ENCODE data around the gene ALDH2.
"Not testable (repeated sequence)": the region's sequence is repeated elsewhere in the genome, so short reads cannot be mapped to it uniquely, and the experiment has no call there.

Gene ALDH2

GRCh38 chr12:111823891-111824290 is 57.2 kb downstream of the ALDH2 start:
- in situ Hi-C loops (cut with MboI; ENCODE audit: low sequenced_read_pairs) = loop anchor here (10.0 kb wide), 1 partner anchor 571 kb away; no protein-coding TSS in a partner anchor

DNA sequence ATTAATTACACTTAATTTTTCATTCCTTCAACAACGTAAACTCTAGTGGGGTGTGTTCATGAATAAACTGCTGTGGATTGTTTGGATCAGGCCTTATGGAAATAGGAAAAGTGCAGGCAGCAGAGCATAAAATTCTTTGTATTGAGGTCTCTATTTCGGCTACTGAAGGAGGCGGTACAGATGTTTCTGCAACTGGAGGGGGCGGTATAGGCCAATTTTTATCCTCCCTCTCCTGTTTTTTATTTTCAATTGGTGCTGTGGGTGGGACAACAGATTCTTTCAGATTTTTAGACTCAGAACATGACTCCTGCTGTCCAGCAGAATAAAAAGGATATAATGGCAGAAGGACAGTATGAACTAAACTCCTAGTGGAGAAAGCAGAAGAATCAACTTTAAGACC is 57.6 kb downstream of the ALDH2 start:
- in situ Hi-C loops (cut with MboI; ENCODE audit: low sequenced_read_pairs) = loop anchor here (10.0 kb wide), 1 partner anchor 570 kb away; no protein-coding TSS in a partner anchor

- in situ Hi-C loops (cut with MboI; ENCODE audit: low sequenced_read_pairs) = loop anchor here (10.0 kb wide), 1 partner anchor 569 kb away; no protein-coding TSS in a partner anchor
These were observed 58.8 kb downstream of the ALDH2 start for GRCh38 chr12:111825509-111825908.

DNA sequence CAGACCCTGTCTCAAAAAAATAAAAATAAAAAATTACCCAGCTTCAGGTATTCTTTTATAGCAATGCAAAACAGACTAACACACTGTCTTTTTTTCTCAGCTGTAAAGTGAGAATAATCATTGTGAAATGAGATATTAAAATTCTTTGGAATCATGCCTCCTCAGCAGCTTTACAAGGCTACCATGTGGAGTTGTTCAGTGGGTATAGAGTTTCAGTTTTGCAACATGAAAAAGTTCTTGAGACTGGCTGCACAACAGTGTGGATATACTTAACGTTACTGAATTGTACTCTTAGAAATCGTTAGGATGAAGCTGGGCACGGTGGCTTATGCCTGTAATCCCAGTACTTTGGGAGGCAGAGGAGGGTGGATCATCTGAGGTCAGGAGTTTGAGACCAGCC is 59.6 kb downstream of the ALDH2 start:
- in situ Hi-C loops (cut with MboI; ENCODE audit: low sequenced_read_pairs) = loop anchor here (10.0 kb wide), 1 partner anchor 568 kb away; no protein-coding TSS in a partner anchor

- in situ Hi-C loops (cut with MboI; ENCODE audit: low sequenced_read_pairs) = loop anchor here (10.0 kb wide), 1 partner anchor 568 kb away; no protein-coding TSS in a partner anchor
These were observed 60.3 kb downstream of the ALDH2 start for GRCh38 chr12:111826992-111827391.

GRCh38 chr12:111827907-111828306 is 61.2 kb downstream of the ALDH2 start:
- in situ Hi-C loops (cut with MboI; ENCODE audit: low sequenced_read_pairs) = loop anchor here (10.0 kb wide), 1 partner anchor 567 kb away; no protein-coding TSS in a partner anchor

DNA sequence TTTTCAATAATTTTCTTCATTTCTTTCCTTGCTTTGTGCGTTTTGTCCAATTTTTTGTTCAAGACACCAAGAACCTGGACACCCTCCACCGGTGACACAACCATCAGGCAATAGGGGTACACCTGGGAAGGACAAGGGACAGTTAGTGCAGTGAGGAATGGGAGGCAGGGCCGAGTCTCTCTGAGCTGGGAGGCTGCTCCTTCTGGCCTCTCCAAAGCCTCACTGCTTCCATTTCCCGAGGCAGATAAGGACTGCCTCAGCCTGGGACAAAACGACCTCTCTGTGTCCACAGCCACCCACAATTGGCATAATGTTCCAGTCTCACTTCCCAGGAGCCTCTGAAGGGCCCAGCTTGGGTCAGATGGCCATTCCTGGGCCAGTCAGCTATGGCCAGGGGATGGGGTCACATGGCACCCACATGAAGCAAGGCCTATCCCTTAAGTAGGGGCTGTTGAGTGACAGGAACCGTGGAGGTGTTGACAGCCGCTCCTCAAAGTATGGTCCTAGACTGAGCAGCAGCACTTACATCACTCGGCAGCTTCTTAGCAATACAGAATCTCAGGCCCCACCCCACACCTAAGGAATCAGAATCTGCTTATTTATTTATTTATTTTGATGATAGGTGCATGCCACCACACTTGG is 61.7 kb downstream of the ALDH2 start:
- in situ Hi-C loops (cut with MboI; ENCODE audit: low sequenced_read_pairs) = loop anchor here (10.0 kb wide), 1 partner anchor 566 kb away; no protein-coding TSS in a partner anchor

GRCh38 chr12:111829635-111830034 is 62.9 kb downstream of the ALDH2 start:
- in situ Hi-C loops (cut with MboI; ENCODE audit: low sequenced_read_pairs) = loop anchor here (10.0 kb wide), 1 partner anchor 565 kb away; no protein-coding TSS in a partner anchor

GRCh38 chr12:111834740-111835386 is 68.1 kb downstream of the ALDH2 start:
- in situ Hi-C loops (cut with MboI; ENCODE audit: low sequenced_read_pairs) = not testable (repeated sequence)

- in situ Hi-C loops (cut with MboI; ENCODE audit: low sequenced_read_pairs) = not testable (repeated sequence)
These were observed 68.9 kb downstream of the ALDH2 start for GRCh38 chr12:111835531-111836181.

DNA sequence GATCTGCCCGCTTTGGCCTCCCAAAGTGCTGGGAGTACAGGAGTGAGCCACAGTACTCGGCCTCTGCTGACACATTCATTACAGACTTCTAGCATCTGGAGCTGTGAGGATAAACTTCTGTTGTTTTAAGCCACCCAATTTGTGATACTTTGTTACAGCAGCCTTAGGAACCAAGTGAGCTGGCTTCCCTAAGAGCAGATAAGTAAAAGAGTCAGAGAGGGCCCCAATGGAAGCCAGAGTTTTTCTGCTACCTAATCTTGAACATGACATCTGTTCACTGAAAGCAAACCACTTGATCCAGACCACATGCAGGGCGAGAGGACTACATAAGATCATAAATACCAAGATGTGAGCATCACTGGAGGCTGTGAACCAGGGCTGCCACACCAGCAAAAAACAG is 71.6 kb downstream of the ALDH2 start:
- in situ Hi-C loops (cut with MboI; ENCODE audit: low sequenced_read_pairs) = no loop called here

- in situ Hi-C loops (cut with MboI; ENCODE audit: low sequenced_read_pairs) = no loop called here
These were observed 74.1 kb downstream of the ALDH2 start for GRCh38 chr12:111840807-111841206.

DNA sequence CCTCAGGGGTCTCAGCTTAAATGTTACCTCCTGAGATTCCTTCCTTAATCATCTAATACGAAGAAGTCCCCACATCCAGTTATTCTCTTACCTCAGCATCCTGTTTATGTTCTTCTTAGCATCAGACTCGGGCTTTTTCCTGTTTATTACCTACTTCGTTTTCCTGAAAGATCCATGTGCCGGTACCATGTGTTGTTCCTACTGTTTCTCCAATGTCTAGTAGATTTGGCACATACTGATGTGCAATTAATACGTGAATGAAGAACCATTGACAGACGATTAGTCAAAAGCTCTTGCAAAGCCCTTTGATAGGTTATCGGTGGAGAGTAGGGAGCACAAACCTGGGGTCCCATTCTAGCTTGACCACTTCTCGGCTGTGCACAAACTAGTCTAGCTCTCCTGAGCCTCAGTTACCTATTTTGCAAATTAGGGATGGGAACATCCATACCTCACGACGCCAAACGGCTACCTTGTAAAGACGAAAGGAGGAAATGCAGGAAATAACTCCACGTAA is 74.6 kb downstream of the ALDH2 start:
- in situ Hi-C loops (cut with MboI; ENCODE audit: low sequenced_read_pairs) = no loop called here

DNA sequence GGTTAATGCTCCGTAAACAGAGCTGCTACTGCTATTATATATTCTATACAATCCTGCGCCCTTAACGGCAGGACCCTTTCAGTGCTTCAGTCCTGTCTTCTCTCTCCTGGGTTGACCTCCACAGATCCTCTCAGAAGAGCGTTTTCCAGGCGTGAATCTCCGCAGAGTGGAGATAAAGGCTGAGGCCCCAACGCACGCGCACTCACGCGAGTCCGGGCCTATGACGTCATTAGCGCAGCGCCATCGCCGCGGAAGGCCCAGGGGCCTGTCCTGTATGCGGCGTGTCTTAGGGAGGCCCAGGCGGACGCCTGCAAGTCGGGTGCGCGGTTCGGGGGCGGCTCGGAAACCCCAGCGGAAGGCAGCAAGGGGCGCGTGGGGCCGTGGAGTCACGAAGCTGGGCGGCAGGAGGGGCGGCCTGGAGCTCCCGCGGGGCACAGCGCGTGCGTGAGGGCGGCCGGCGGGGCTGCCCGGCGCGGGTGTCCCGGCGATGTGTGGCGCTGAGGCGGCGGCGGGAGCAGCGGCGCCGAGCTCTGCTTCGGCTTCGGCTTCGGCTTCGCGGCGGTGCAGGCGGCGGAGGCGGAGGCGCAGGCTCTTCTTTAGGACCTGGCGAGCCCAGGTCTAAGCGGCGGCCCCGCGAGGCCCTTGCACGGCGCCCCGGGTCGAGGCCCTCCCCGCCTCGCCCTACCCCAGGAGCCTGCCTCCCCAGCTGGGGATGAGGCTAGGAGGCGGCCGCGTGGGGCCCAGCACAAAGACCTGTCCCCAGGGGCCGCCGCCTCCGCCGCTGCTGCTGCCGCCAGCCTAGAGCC is 75.2 kb downstream of the ALDH2 start, which contains the start of gene MAPKAPK5:
Gene MAPKAPK5 (plus strand): TSS at position 479 of the 806 bp plus-strand sequence. CDS start 506 bp downstream, outside the sequence.
- in situ Hi-C loops (cut with MboI; ENCODE audit: low sequenced_read_pairs) = no loop called here

GRCh38 chr12:111842556-111843396 is 76.0 kb downstream of the ALDH2 start:
- in situ Hi-C loops (cut with MboI; ENCODE audit: low sequenced_read_pairs) = no loop called here

GRCh38 chr12:111846016-111846415 is 79.3 kb downstream of the ALDH2 start:
- in situ Hi-C loops (cut with MboI; ENCODE audit: low sequenced_read_pairs) = no loop called here

GRCh38 chr12:111850526-111850925 is 83.8 kb downstream of the ALDH2 start:
- in situ Hi-C loops (cut with MboI; ENCODE audit: low sequenced_read_pairs) = no loop called here

- in situ Hi-C loops (cut with MboI; ENCODE audit: low sequenced_read_pairs) = no loop called here
These were observed 91.5 kb downstream of the ALDH2 start for GRCh38 chr12:111858186-111858585.

DNA sequence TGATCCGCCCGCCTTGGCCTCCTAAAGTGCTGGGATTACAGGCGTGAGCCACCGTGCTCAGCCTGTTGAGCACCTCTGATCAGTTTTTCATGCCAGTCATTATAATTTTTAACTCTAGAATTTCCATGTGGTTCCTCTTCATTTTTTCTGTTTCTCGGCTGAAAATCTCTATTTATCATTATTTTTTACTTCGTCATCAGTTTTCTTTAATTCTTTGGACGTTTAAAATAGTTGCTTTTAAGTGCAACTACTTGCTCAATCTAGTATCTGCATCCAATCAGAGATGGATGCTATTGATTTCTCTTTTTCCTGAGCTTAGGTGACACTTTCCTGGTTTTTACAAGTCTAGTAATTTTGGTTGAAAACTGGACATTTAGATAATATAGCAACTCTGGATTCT is 92.0 kb downstream of the ALDH2 start:
- in situ Hi-C loops (cut with MboI; ENCODE audit: low sequenced_read_pairs) = no loop called here

All from HL-60/S4 (cell line).